Astrocyte (in vitro differentiated cells and primary cell): ENCODE results near the gene MIOS. TPM values are rescaled to one million over a fixed set of nuclear protein-coding genes. Genes with fewer than 3 reads are reported as not detected.

Experiments used
- DNase-seq: peaks from one replicate; pipeline ENCODE4 v3.0.0-alpha.2; 2010; ENCODE audit warnings: low read depth
- FAIRE-seq: peaks from 2 replicates; lab custom pipeline; 2011; peaks lifted over from hg19 to GRCh38; lab: Jason Lieb, UNC
- H2AFZ ChIP-seq: 2 replicates; pipeline ENCODE4 v1.6.0; 2012; ENCODE audit warnings: low read depth, low read length, inconsistent platforms
- H3K27ac ChIP-seq: 2 replicates; pipeline ENCODE4 v1.5.1; 2011; ENCODE audit warnings: low read depth, low read length, inconsistent platforms
- H3K27me3 ChIP-seq: 2 replicates; pipeline ENCODE4 v1.6.0; 2011; ENCODE audit warnings: low read length, inconsistent platforms; ENCODE audit not compliant: insufficient read depth
- H3K36me3 ChIP-seq: 2 replicates; pipeline ENCODE4 v1.5.1; 2011; ENCODE audit warnings: low read length, inconsistent platforms; ENCODE audit not compliant: insufficient read depth
- H3K4me1 ChIP-seq: 2 replicates; pipeline ENCODE4 v1.5.1; 2011; ENCODE audit warnings: low read length, inconsistent platforms; ENCODE audit not compliant: insufficient read depth
- H3K4me2 ChIP-seq: 2 replicates; pipeline ENCODE4 v1.6.0; 2012; ENCODE audit warnings: low read length, inconsistent platforms
- H3K4me3 ChIP-seq: 2 replicates; pipeline ENCODE4 v1.5.1; 2011; ENCODE audit warnings: low read depth, mild to moderate bottlenecking, low read length, inconsistent platforms; ENCODE audit not compliant: insufficient read depth
- H3K79me2 ChIP-seq: 2 replicates; pipeline ENCODE4 v1.6.0; 2012; ENCODE audit warnings: mild to moderate bottlenecking, low read length, inconsistent platforms; ENCODE audit not compliant: insufficient read depth
- H3K9ac ChIP-seq: 2 replicates; pipeline ENCODE4 v1.6.0; 2012; ENCODE audit warnings: mild to moderate bottlenecking, low read length, inconsistent platforms
- H3K9me3 ChIP-seq: 2 replicates; pipeline ENCODE4 v1.5.1; 2012; ENCODE audit warnings: low read depth, mild to moderate bottlenecking, low read length, inconsistent platforms; ENCODE audit not compliant: insufficient read depth
- H4K20me1 ChIP-seq: 2 replicates; pipeline ENCODE4 v1.6.0; 2012; ENCODE audit warnings: low read length, inconsistent platforms; ENCODE audit not compliant: insufficient read depth
- H3K27ac Mint-ChIP-seq: one replicate; pipeline ENCODE4 v1.8.0; 2021; ENCODE audit warnings: mild to moderate bottlenecking, mixed read lengths; ENCODE audit not compliant: unreplicated experiment
- H3K27me3 Mint-ChIP-seq: one replicate; pipeline ENCODE4 v1.8.0; 2021; ENCODE audit warnings: low read depth, mixed read lengths; ENCODE audit not compliant: unreplicated experiment
- H3K36me3 Mint-ChIP-seq: one replicate; pipeline ENCODE4 v1.8.0; 2021; ENCODE audit warnings: low read depth, mixed read lengths; ENCODE audit not compliant: unreplicated experiment
- H3K4me1 Mint-ChIP-seq: one replicate; pipeline ENCODE4 v1.8.0; 2021; ENCODE audit warnings: low read depth, mixed read lengths; ENCODE audit not compliant: unreplicated experiment
- H3K4me3 Mint-ChIP-seq: one replicate; pipeline ENCODE4 v1.8.0; 2021; ENCODE audit warnings: mild to moderate bottlenecking, moderate library complexity, mixed read lengths; ENCODE audit not compliant: unreplicated experiment
- H3K9me3 Mint-ChIP-seq: one replicate; pipeline ENCODE4 v1.8.0; 2021; ENCODE audit warnings: mild to moderate bottlenecking, mixed read lengths; ENCODE audit not compliant: unreplicated experiment
- EZH2 ChIP-seq: IDR thresholded peaks from 2 replicates; pipeline ENCODE4 v1.6.1; 2012; ENCODE audit warnings: mild to moderate bottlenecking, low read length, inconsistent platforms; ENCODE audit not compliant: insufficient read depth
- total RNA-seq: library from RNA; stranded (reverse); gene quantifications from 2 replicates; pipeline ENCODE4 v1.2.1, GENCODE V29; 2021
- TF ChIP-seq, protein P1 (sequence below): IDR thresholded peaks from 2 replicates; pipeline ENCODE4 v1.5.1; 2011; ENCODE audit warnings: low read depth, mild to moderate bottlenecking, inconsistent platforms, low read length, moderate library complexity; ENCODE audit not compliant: insufficient read depth

Gene MIOS
- total RNA-seq, 1 donor from 2014 or later, result 16.4 TPM

DNA sequence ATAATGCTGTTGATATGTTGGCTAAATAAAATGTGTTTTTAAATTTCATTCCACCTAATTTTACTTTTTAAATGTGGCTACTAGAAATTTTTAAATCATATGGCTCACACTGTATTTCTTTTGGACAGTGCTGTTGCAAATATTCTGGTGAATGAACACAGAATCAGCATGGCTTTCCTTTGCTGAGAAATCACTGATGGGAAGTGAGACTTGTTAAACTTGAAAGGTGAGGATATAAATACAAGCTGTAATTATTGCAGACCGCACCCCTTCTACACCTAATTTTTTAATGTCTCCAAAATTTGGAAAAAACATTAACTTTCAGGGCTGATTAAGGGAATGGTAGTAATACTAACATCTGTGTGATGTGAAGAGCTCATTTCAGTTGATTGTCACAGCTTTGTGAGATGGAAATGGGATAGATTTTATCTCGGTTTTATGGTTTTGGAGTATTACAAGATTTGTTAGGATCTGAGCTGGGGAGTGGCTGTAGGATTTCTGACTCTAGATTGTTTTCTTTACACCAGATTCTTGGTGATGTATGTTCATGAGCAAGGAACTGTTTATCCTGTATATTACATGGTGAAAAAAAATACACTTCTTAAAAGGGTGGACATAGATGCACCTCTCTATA lies 1.3 kb downstream of the MIOS start:
- peak overlapping the region; percentile 86 for H3K4me3 Mint-ChIP-seq
- no peaks in the 10 kb centered on the region for H3K27me3 Mint-ChIP-seq
- Histone ChIP-seq H3K4me3 (peak overlapping the region; percentile 88), H3K36me3 (peaks cover 5% of the 10 kb centered on the region), H3K9me3 (no peaks in the 10 kb centered on the region), H3K27me3 (no peaks in the 10 kb centered on the region), H2AFZ (no peak overlapping the region), H4K20me1 (peaks cover 14% of the 10 kb centered on the region), H3K4me2 (peak overlapping the region; percentile 83), H3K9ac (peak overlapping the region; percentile 91), H3K27ac (no peak overlapping the region), H3K4me1 (peaks cover 17% of the 10 kb centered on the region), H3K79me2 (peaks cover 57% of the 10 kb centered on the region)
- H3K9me3 Mint-ChIP-seq, result no peaks in the 10 kb centered on the region
- FAIRE-seq (no peak), DNase-seq (no peak)
- TF ChIP-seq, protein P1, sequence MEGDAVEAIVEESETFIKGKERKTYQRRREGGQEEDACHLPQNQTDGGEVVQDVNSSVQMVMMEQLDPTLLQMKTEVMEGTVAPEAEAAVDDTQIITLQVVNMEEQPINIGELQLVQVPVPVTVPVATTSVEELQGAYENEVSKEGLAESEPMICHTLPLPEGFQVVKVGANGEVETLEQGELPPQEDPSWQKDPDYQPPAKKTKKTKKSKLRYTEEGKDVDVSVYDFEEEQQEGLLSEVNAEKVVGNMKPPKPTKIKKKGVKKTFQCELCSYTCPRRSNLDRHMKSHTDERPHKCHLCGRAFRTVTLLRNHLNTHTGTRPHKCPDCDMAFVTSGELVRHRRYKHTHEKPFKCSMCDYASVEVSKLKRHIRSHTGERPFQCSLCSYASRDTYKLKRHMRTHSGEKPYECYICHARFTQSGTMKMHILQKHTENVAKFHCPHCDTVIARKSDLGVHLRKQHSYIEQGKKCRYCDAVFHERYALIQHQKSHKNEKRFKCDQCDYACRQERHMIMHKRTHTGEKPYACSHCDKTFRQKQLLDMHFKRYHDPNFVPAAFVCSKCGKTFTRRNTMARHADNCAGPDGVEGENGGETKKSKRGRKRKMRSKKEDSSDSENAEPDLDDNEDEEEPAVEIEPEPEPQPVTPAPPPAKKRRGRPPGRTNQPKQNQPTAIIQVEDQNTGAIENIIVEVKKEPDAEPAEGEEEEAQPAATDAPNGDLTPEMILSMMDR, result no peak
- no peak for TF ChIP-seq EZH2
- H3K27ac Mint-ChIP-seq, result no peak overlapping the region
- peaks cover 6% of the 10 kb centered on the region for H3K36me3 Mint-ChIP-seq
- H3K4me1 Mint-ChIP-seq, result peaks cover 5% of the 10 kb centered on the region

DNA sequence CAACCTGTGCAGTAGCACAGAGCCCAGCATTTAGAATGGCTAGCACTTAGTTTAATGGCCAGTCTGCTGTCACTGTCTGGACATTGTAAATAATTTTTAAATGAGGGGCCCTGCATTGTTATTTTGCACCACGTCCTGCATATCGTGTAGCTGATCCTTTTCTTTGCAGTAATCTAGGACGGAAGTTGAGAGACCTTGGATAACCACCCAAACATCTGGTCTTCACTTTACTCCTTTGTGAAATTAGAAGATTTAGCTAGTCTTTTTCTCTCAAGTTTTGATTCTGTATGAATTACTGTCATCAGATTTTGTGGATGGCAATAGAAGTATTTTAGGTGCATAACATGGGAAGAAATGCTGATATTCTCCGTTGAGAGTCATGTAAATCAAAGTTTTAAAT lies 1.9 kb downstream of the MIOS start:
- H3K27ac ChIP-seq, result no peak overlapping the region
- peaks cover 17% of the 10 kb centered on the region for H3K4me1 ChIP-seq
- Mint-ChIP-seq H3K4me3 (no peak overlapping the region), H3K4me1 (peaks cover 5% of the 10 kb centered on the region), H3K36me3 (peaks cover 8% of the 10 kb centered on the region), H3K27me3 (no peaks in the 10 kb centered on the region), H3K27ac (no peak overlapping the region), H3K9me3 (no peaks in the 10 kb centered on the region)
- H3K79me2 ChIP-seq, result peaks cover 63% of the 10 kb centered on the region
- H3K4me3 ChIP-seq, result no peak overlapping the region
- H3K36me3 ChIP-seq, result peaks cover 5% of the 10 kb centered on the region
- H3K27me3 ChIP-seq, result no peaks in the 10 kb centered on the region
- DNase-seq (no peak), FAIRE-seq (no peak)
- H3K9me3 ChIP-seq, result no peaks in the 10 kb centered on the region
- H3K9ac ChIP-seq, result no peak overlapping the region
- TF ChIP-seq, protein P1, result no peak
- no peak for TF ChIP-seq EZH2
- H3K4me2 ChIP-seq, result peak overlapping the region; percentile 83
- H2AFZ ChIP-seq, result no peak overlapping the region
- peaks cover 14% of the 10 kb centered on the region for H4K20me1 ChIP-seq

DNA sequence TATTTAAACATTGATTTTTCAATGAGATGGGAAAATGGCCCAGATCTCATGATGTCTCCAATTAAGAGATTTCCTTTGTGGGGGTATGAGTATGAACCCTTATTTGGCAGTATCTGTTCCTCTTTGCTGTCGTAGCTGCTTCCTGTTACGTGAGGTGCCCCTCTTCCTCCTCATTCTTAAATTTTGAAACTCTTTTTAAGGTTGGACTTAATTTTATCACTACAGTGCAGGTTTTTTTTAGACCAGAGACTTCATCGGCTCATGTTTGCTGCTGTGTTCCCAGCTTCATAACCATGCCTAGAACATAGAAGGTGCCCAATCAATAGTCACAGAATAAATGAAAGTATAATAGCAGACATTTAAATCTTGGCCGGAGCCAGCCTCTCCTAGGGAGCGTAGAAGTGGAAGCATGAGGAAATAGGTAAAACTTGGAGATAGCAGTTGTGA lies 2.4 kb downstream of the MIOS start:
- Histone ChIP-seq H3K9me3 (no peaks in the 10 kb centered on the region), H3K79me2 (peaks cover 66% of the 10 kb centered on the region), H4K20me1 (peaks cover 14% of the 10 kb centered on the region), H3K4me2 (peak overlapping the region; percentile 83), H2AFZ (no peak overlapping the region), H3K9ac (no peak overlapping the region), H3K36me3 (peaks cover 5% of the 10 kb centered on the region), H3K27ac (no peak overlapping the region), H3K27me3 (no peaks in the 10 kb centered on the region), H3K4me1 (peaks cover 17% of the 10 kb centered on the region), H3K4me3 (no peak overlapping the region)
- no peaks in the 10 kb centered on the region for H3K27me3 Mint-ChIP-seq
- H3K4me1 Mint-ChIP-seq, result peaks cover 5% of the 10 kb centered on the region
- H3K4me3 Mint-ChIP-seq, result no peak overlapping the region
- H3K9me3 Mint-ChIP-seq, result no peaks in the 10 kb centered on the region
- peaks cover 9% of the 10 kb centered on the region for H3K36me3 Mint-ChIP-seq
- TF ChIP-seq, protein P1, result no peak
- no peak for TF ChIP-seq EZH2
- DNase-seq (no peak), FAIRE-seq (no peak)
- H3K27ac Mint-ChIP-seq, result no peak overlapping the region
